HFF-Myc (cell line): ENCODE measurements around the gene SNHG17.
"Not testable (repeated sequence)": the region's sequence is repeated elsewhere in the genome, so short reads cannot be mapped to it uniquely, and the experiment has no call there.

Experiments used
- DNase-seq: peaks from one replicate; pipeline ENCODE4 v3.0.0-alpha.2; 2011; ENCODE audit warnings: low read depth; ENCODE audit errors: extremely low read depth
- H3K4me3 ChIP-seq: replicated peaks from 2 replicates; pipeline ENCODE4 v1.5.1; 2011; ENCODE audit warnings: low read depth, mild to moderate bottlenecking, control low read depth, low read length
- TF ChIP-seq, protein P1 (sequence below): IDR thresholded peaks from 2 replicates; pipeline ENCODE4 v1.5.1; 2012; ENCODE audit warnings: mild to moderate bottlenecking, low read depth, low read length, control low read depth; ENCODE audit errors: missing control alignments

Gene SNHG17

DNA sequence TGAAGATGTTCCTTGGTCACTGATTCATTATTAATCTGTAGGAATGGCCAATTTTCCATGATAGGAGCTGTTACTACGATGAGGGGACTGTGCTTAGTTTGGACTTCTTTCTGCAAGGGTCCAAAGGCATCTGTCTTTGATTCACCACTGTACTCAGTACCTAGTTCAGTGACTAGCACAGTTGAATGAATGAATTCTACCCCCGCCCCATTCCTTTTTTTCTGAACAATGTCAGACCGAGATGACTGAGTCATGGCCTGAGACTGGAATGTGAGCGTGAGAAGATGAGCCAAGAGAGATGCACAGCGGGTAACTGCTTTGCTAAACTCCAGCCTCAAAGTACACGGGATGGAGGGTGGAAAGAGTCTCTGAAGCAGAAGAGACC lies 419 bp upstream of the SNHG17 start:
- TF ChIP-seq, protein P1, sequence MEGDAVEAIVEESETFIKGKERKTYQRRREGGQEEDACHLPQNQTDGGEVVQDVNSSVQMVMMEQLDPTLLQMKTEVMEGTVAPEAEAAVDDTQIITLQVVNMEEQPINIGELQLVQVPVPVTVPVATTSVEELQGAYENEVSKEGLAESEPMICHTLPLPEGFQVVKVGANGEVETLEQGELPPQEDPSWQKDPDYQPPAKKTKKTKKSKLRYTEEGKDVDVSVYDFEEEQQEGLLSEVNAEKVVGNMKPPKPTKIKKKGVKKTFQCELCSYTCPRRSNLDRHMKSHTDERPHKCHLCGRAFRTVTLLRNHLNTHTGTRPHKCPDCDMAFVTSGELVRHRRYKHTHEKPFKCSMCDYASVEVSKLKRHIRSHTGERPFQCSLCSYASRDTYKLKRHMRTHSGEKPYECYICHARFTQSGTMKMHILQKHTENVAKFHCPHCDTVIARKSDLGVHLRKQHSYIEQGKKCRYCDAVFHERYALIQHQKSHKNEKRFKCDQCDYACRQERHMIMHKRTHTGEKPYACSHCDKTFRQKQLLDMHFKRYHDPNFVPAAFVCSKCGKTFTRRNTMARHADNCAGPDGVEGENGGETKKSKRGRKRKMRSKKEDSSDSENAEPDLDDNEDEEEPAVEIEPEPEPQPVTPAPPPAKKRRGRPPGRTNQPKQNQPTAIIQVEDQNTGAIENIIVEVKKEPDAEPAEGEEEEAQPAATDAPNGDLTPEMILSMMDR = no peak
- no peak for DNase-seq
- no peak overlapping the region for H3K4me3 ChIP-seq

DNA sequence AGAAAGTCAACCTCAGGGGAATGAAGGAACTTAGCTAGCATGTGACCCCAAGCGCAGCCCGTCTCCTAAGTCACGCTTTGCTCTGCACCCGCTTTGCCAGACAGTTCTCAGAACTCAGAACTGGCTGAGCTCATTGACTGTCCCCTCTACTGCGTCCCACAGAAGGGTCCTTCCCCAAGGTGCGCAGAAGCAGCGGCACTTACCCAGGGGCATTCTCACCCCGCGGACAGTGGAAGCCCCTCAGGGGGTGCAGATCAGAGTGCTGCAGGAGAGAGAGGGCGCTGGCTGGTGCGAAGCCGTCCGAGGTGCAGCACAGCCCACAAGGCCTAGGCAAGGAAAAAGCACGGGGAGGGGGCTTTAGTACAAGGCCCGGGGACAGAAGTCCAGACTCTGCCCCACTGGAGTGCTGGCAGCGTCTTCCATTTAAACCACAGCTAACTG lies 807 bp downstream of the SNHG17 start:
- peak overlapping the region; percentile 100 for H3K4me3 ChIP-seq
- TF ChIP-seq, protein P1 = no peak
- DNase-seq = no peak

DNA sequence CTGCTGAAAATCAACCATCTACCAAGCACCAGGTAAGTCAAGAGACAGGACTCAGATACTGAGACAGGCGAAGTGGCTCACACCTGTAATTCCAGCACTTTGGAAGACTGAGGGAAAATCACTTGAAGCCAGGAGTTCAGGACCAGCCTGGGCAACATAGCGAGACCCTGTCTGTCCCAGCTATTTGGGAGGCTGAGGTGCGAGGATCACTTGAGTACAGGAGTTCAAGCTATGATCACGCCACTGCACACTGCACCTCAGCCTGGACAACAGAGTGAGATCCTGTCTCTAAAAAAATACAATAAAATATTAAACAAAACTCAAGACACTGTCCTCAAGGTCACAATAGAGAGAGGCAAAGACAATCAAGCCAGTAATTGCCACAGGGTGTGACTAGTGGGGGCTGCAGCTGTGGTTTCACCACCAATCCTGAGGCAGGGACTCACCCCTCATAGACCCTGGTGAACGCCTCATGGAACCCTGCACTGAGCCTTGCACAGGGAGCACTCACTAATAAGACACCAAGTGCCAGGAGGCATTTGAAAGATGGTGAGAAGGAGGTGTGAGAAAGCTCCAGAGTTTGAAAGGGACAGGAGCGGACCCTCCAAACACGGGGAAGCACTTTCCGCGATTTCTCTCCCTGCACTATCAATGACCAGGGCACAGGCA lies 1.7 kb downstream of the SNHG17 start:
- peak overlapping the region; percentile 100 for H3K4me3 ChIP-seq
- TF ChIP-seq, protein P1 = no peak
- no peak for DNase-seq

DNA sequence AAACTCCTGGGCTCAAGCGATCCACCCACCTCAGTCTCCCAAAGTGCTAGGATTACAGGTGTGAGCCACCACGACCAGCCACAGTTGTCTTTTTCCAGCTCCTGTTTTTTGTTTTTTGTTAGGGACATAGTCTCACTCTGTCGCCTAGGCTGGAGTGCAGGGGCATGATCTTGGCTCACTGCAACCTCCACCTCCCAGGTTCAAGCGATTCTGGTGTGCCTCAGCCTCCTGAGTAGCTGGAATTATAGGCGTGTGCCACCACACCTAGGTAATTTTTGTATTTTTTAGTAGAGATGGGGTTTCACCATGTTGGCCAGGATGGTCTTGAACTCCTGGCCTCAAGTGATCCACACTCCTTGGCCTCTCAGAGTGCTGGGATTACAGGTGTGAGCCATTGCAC lies 2.3 kb downstream of the SNHG17 start:
- not testable (repeated sequence) for DNase-seq
- peak overlapping the region; percentile 100 for H3K4me3 ChIP-seq

DNA sequence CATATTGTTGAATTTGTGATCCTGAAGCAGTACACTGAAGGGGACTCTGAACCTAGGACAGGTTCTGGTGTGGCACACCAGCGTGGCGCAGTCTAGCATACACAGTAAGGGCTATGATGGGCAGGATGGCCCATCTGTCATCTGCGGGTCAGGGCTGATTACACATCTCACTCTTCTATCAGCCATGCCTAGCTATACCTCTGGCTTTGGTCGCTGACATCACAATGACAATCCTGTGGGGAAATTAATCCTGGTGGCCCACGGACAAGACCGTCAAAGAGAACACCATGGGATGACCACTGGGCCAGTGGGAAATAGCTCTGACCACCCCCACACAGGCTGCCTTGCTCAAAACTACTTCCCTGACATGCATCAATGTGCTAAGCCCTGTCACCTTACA lies 2.8 kb downstream of the SNHG17 start:
- H3K4me3 ChIP-seq = peak overlapping the region; percentile 100
- TF ChIP-seq, protein P1 = no peak
- DNase-seq = no peak

DNA sequence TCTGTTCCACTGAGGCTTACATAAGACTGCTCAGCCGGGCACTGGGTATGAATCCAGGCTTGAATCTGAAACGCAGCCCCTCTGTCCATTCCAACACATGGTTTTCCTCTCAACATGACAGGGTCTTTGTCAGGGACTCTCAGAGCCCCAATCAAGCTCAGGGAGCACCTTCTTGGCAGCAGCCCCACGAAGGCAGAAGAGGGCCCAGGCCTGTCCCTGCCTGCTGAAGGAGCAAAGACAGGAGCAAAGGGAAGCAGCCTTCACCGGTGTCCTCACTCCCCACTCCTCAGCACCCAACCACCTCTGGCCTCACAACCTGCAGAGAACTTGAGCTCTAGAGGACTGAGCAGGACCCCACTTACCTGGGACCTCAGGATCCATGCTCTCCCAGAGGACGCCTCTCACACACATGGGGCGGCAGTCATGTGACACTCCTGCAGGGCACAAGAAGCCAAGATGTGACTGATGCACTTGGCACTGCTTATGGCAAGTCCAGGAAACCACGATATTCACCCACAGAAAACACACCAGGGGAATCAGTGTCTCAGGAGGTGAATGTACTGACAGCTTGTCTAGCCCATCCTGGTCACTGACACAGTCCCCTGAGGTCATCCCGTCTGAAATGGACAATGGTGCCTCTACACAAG lies 4.3 kb downstream of the SNHG17 start:
- H3K4me3 ChIP-seq = peak overlapping the region; percentile 100
- TF ChIP-seq, protein P1 = no peak
- no peak for DNase-seq

DNA sequence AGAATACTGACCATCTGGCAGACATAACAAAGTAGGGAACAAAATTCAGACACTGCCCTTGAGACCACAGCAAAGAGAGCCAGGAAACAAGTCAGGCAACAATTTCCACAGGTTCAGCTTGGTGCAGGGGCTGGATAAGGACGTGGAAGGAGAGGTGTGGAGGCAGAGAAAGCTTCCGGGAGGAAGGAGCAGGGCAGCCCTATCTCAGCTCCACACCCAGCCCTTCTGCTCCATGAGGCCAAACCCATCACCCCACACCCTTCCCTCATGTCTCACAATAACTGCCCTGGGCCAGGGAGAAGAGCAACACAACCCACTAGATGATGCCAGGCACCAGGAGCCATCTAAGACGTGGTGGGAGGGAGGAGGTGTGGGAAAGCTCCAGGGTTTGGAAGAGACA lies 5.8 kb downstream of the SNHG17 start:
- no peak for DNase-seq
- peak overlapping the region; percentile 19 for H3K4me3 ChIP-seq
- TF ChIP-seq, protein P1 = no peak
